ENCODE data around the gene ITPR1. TPM values are rescaled to one million over a fixed set of nuclear protein-coding genes. Genes with fewer than 3 reads are reported as not detected.
A peak's percentile ranks its signal among the peaks of the same experiment; 100 is the strongest.

Gene ITPR1
- total RNA-seq, 1 donor from 2014 or later, result 143 TPM

GRCh38 chr3:4637265-4637664 lies 144.1 kb downstream of the ITPR1 start:
- H3K27me3 Mint-ChIP-seq, result no peaks in the 10 kb centered on the region
- DNase-seq (no peak), ATAC-seq (ENCODE audit: low read depth) (no peak)
- CTCF ChIA-PET, result interaction anchor here (0.5 to 6.3 kb wide), 3 partner anchors 9 to 295 kb away, joined by 3 to 149 read pairs (median 4); no protein-coding TSS in a partner anchor
- peak overlapping the region; percentile 3 for H3K27ac Mint-ChIP-seq
- no peak for TF ChIP-seq CTCF (IDR thresholded peaks at IDR 0.05)
- H3K9me3 Mint-ChIP-seq, result no peaks in the 10 kb centered on the region
- peaks cover 6% of the 10 kb centered on the region for H3K4me1 Mint-ChIP-seq
- intact Hi-C loops (cut with micrococcal nuclease), result no loop called here
- peaks cover 63% of the 10 kb centered on the region for H3K36me3 Mint-ChIP-seq (ENCODE audit: low read depth)
- POLR2A ChIA-PET, result interaction anchor here (0.6 kb wide), 1 partner anchor 287 kb away, joined by 4 read pairs; no protein-coding TSS in a partner anchor
- H3K4me3 Mint-ChIP-seq, result no peak overlapping the region

- Mint-ChIP-seq H3K27ac (no peak overlapping the region), H3K36me3 (ENCODE audit: low read depth) (peaks cover 94% of the 10 kb centered on the region), H3K9me3 (no peaks in the 10 kb centered on the region), H3K4me3 (no peak overlapping the region), H3K27me3 (no peaks in the 10 kb centered on the region), H3K4me1 (no peaks in the 10 kb centered on the region)
- DNase-seq (no peak), ATAC-seq (ENCODE audit: low read depth) (no peak)
- intact Hi-C loops (cut with micrococcal nuclease), result no loop called here
- POLR2A ChIA-PET, result no interaction called here
- CTCF ChIA-PET, result interaction anchor here (1.0 kb wide), 1 partner anchor 291 kb away, joined by 4 read pairs; no protein-coding TSS in a partner anchor
- TF ChIP-seq CTCF (IDR thresholded peaks at IDR 0.05), result no peak
Observed at GRCh38 chr3:4641863-4642563, 148.9 kb downstream of the ITPR1 start.

- ATAC-seq (ENCODE audit: low read depth), result no peak
- Mint-ChIP-seq H3K27ac (no peak overlapping the region), H3K36me3 (ENCODE audit: low read depth) (peaks cover 94% of the 10 kb centered on the region), H3K4me1 (no peaks in the 10 kb centered on the region), H3K9me3 (no peaks in the 10 kb centered on the region), H3K27me3 (no peaks in the 10 kb centered on the region), H3K4me3 (no peak overlapping the region)
- CTCF ChIA-PET, result no interaction called here
- POLR2A ChIA-PET, result no interaction called here
- intact Hi-C loops (cut with micrococcal nuclease), result no loop called here
- no peak for TF ChIP-seq CTCF (IDR thresholded peaks at IDR 0.05)
- no peak for DNase-seq
Observed at GRCh38 chr3:4642611-4643010, 149.5 kb downstream of the ITPR1 start.

- no peak for TF ChIP-seq CTCF (IDR thresholded peaks at IDR 0.05)
- CTCF ChIA-PET, result no interaction called here
- POLR2A ChIA-PET, result no interaction called here
Observed at GRCh38 chr3:4643904-4644547, 150.9 kb downstream of the ITPR1 start.

GRCh38 chr3:4644951-4645350 lies 151.8 kb downstream of the ITPR1 start:
- intact Hi-C loops (cut with micrococcal nuclease), result no loop called here
- H3K27me3 Mint-ChIP-seq, result no peaks in the 10 kb centered on the region
- no peak for TF ChIP-seq CTCF (IDR thresholded peaks at IDR 0.05)
- ChIA-PET CTCF (no interaction called here), POLR2A (no interaction called here)
- H3K4me3 Mint-ChIP-seq, result no peak overlapping the region
- ATAC-seq (ENCODE audit: low read depth) (no peak), DNase-seq (no peak)
- no peak overlapping the region for H3K27ac Mint-ChIP-seq
- no peaks in the 10 kb centered on the region for H3K4me1 Mint-ChIP-seq
- H3K9me3 Mint-ChIP-seq, result no peaks in the 10 kb centered on the region
- peaks cover 96% of the 10 kb centered on the region for H3K36me3 Mint-ChIP-seq (ENCODE audit: low read depth)

More at GRCh38 chr3:4643904-4644547, 150.9 kb downstream of the ITPR1 start:
- ATAC-seq (ENCODE audit: low read depth) (no peak), DNase-seq (no peak)
- Mint-ChIP-seq H3K27me3 (no peaks in the 10 kb centered on the region), H3K4me3 (no peak overlapping the region), H3K4me1 (no peaks in the 10 kb centered on the region), H3K36me3 (ENCODE audit: low read depth) (peaks cover 94% of the 10 kb centered on the region), H3K27ac (no peak overlapping the region), H3K9me3 (no peaks in the 10 kb centered on the region)
- intact Hi-C loops (cut with micrococcal nuclease), result no loop called here

All from activated B cell treated with CpG ODN at 0.5 μM for 24 hours (primary cell).